Liver (tissue), 9 donors: ENCODE data around the gene LDAH. TPM values are rescaled to one million over a fixed set of nuclear protein-coding genes. Genes with fewer than 3 reads are reported as not detected.

Experiments
- DNase-seq: peaks from one replicate; pipeline ENCODE4 v3.0.0-alpha.2; 2017; ENCODE audit warnings: low spot score
- H3K27ac ChIP-seq, 2 donors: one replicate each; pipeline ENCODE4 v1.7.0; 2013; ENCODE audit warnings: inconsistent platforms in 2 of 2, low read length in 2 of 2, control low read depth in 1 of 2, low read depth in 1 of 2, mild to moderate bottlenecking in 1 of 2
- H3K27me3 ChIP-seq, 4 donors: one replicate each; pipeline versions ENCODE4 v1.6.1 to v1.7.0; 2013; ENCODE audit warnings: low read length in 3 of 4, inconsistent platforms in 1 of 4, mild to moderate bottlenecking in 1 of 4, moderate library complexity in 1 of 4; ENCODE audit not compliant: control insufficient read depth in 4 of 4, insufficient read depth in 4 of 4
- H3K36me3 ChIP-seq, 4 donors: one replicate each; pipeline versions ENCODE4 v1.6.1 to v1.7.0; 2013; ENCODE audit warnings: low read length in 3 of 4, mild to moderate bottlenecking in 3 of 4, low read depth in 1 of 4, moderate library complexity in 1 of 4; ENCODE audit not compliant: control insufficient read depth in 4 of 4, insufficient read depth in 3 of 4
- H3K4me1 ChIP-seq, 4 donors: one replicate each; pipeline versions ENCODE4 v1.6.1 to v1.7.0; 2013; ENCODE audit warnings: low read length in 3 of 4, mild to moderate bottlenecking in 3 of 4, moderate library complexity in 1 of 4; ENCODE audit not compliant: control insufficient read depth in 4 of 4, insufficient read depth in 4 of 4
- H3K4me3 ChIP-seq, 3 donors: one replicate each; pipeline versions ENCODE4 v1.6.1 to v1.7.0; 2013; ENCODE audit warnings: low read length in 3 of 3, control low read depth in 1 of 3, low read depth in 1 of 3, mild to moderate bottlenecking in 1 of 3
- H3K9ac ChIP-seq, 2 donors: one replicate each; pipeline ENCODE4 v1.7.0; 2013; ENCODE audit warnings: low read length in 2 of 2, mild to moderate bottlenecking in 2 of 2, moderate library complexity in 2 of 2, control low read depth in 1 of 2, low read depth in 1 of 2
- H3K9me3 ChIP-seq, 4 donors: one replicate each; pipeline versions ENCODE4 v1.6.1 to v1.7.0; 2013; ENCODE audit warnings: low read length in 3 of 4; ENCODE audit not compliant: control insufficient read depth in 4 of 4
- CTCF ChIP-seq: fragments of 150-350 bp; IDR thresholded peaks from 2 replicates; pipeline ENCODE4 v1.5.1; 2017; ENCODE audit warnings: improper control_type of control experiment, low read depth, low read length; ENCODE audit not compliant: missing input control
- EGR1 ChIP-seq, 2 donors: IDR thresholded peaks; 2 replicates each; pipeline ENCODE4 v1.6.1; 2016 to 2018; ENCODE audit warnings: antibody characterized with exemption in 2 of 2, low read depth in 2 of 2
- FOXA1 ChIP-seq: IDR thresholded peaks from 2 replicates; pipeline ENCODE4 v1.6.1; 2016; ENCODE audit warnings: antibody characterized with exemption
- FOXA2 ChIP-seq: IDR thresholded peaks from 2 replicates; pipeline ENCODE4 v1.6.1; 2016; ENCODE audit warnings: antibody characterized with exemption
- GABPA ChIP-seq, 2 donors: IDR thresholded peaks in 1 of 2; conservative IDR thresholded peaks in 1 of 2; 2 replicates each; pipeline ENCODE4 v1.6.1; 2016; ENCODE audit warnings: antibody characterized with exemption in 2 of 2, mild to moderate bottlenecking in 1 of 2, moderate library complexity in 1 of 2
- HNF4A ChIP-seq, 2 donors: conservative IDR thresholded peaks; 2 replicates each; pipeline ENCODE4 v1.6.1; 2016; ENCODE audit warnings: antibody characterized with exemption in 2 of 2, mild to moderate bottlenecking in 2 of 2
- HNF4G ChIP-seq: IDR thresholded peaks from 2 replicates; pipeline ENCODE4 v1.6.1; 2016; ENCODE audit warnings: antibody characterized with exemption
- JUND ChIP-seq, 2 donors: IDR thresholded peaks; 2 replicates each; pipeline ENCODE4 v1.6.1; 2016; ENCODE audit warnings: antibody characterized with exemption in 2 of 2
- MAX ChIP-seq: IDR thresholded peaks from 2 replicates; pipeline ENCODE4 v1.6.1; 2016; ENCODE audit warnings: antibody characterized with exemption
- NR2F2 ChIP-seq: IDR thresholded peaks from 2 replicates; pipeline ENCODE4 v1.6.1; 2016; ENCODE audit warnings: antibody characterized with exemption
- RAD21 ChIP-seq, 2 donors: IDR thresholded peaks; 2 replicates each; pipeline ENCODE4 v1.6.1; 2016; ENCODE audit warnings: antibody characterized with exemption in 2 of 2, mild to moderate bottlenecking in 2 of 2
- REST ChIP-seq: IDR thresholded peaks from 2 replicates; pipeline ENCODE4 v1.6.1; 2016; ENCODE audit warnings: antibody characterized with exemption, mild to moderate bottlenecking
- RXRA ChIP-seq, 2 donors: IDR thresholded peaks; 2 replicates each; pipeline ENCODE4 v1.6.1; 2017 to 2018; ENCODE audit warnings: antibody characterized with exemption in 2 of 2, mild to moderate bottlenecking in 1 of 2
- SP1 ChIP-seq: IDR thresholded peaks from 2 replicates; pipeline ENCODE4 v1.6.1; 2018; ENCODE audit warnings: antibody characterized with exemption, mild to moderate bottlenecking
- TAF1 ChIP-seq: conservative IDR thresholded peaks from 2 replicates; pipeline ENCODE4 v1.6.1; 2016; ENCODE audit warnings: antibody characterized with exemption, mild to moderate bottlenecking
- YY1 ChIP-seq: IDR thresholded peaks from 2 replicates; pipeline ENCODE4 v1.6.1; 2016; ENCODE audit warnings: antibody characterized with exemption, mild to moderate bottlenecking
- WGBS: extraction: QIAGEN DNeasy Blood & Tissue Kit; methylation state at CpG from one replicate; pipeline ENCODE4 v1.1.7; 2013; 5-methylcytosine and 5-hydroxymethylcytosine counted together
- polyA plus RNA-seq, 2 donors: library from polyadenylated mRNA; stranded (reverse) in 1 of 2; unstranded in 1 of 2; fragments of 200-250 nt in 1 of 2; fragments of >200 nt in 1 of 2; fragmentation: Nextera tagmentation in 1 of 2; extraction: Ambion mirVana in 1 of 2; gene quantifications; one replicate each; pipeline versions ENCODE4 v1.2.1 to v1.2.3, GENCODE V29; 2013 to 2015
- total RNA-seq, 2 donors: library from RNA; depleted of rRNA; stranded (reverse); fragments of >200 nt; gene quantifications; one replicate each; pipeline ENCODE4 v1.2.3, GENCODE V29; 2014
- TF ChIP-seq, protein P1 (sequence below): IDR thresholded peaks from 2 replicates; pipeline ENCODE4 v1.6.1; 2016; ENCODE audit warnings: antibody characterized with exemption
- TF ChIP-seq, protein P2 (sequence below): IDR thresholded peaks from 2 replicates; pipeline ENCODE4 v1.6.1; 2016; ENCODE audit warnings: antibody characterized with exemption
- donor health status: healthy.
- donor health status: healthy.
- donor health status: healthy.
- donor health status: healthy.
- donor health status: healthy.

The LDAH gene
- total and polyA plus RNA-seq, 4 donors: 5.8 to 17.7 (median 9.7) TPM

GRCh38 chr2:20704886-20705285 is 118.0 kb downstream of the LDAH start:
- WGBS: 91% methylated on average over 1 of the region's 1 CpG
- no peak overlapping the region for H3K9ac ChIP-seq
- no peak overlapping the region for H3K4me3 ChIP-seq
- peaks cover 0 to 2% (median 0%) of the 10 kb centered on the region in 4 donors for H3K4me1 ChIP-seq
- no peak overlapping the region for H3K27ac ChIP-seq
- no peaks in the 10 kb centered on the region for H3K27me3 ChIP-seq
- TF ChIP-seq HNF4G: no peak
- TF ChIP-seq RAD21 (IDR thresholded peaks at IDR 0.05): no peak
- TF ChIP-seq REST: no peak
- no peak for TF ChIP-seq GABPA (IDR thresholded peaks at IDR 0.05 in 1 of 2, conservative IDR thresholded peaks at IDR 0.05 in 1 of 2)
- no peak for TF ChIP-seq SP1
- TF ChIP-seq RXRA (IDR thresholded peaks at IDR 0.05): no peak
- no peak for TF ChIP-seq CTCF
- TF ChIP-seq FOXA2: no peak
- TF ChIP-seq HNF4A (conservative IDR thresholded peaks at IDR 0.05): no peak
- no peak for TF ChIP-seq NR2F2
- TF ChIP-seq FOXA1: no peak
- no peak for TF ChIP-seq JUND (IDR thresholded peaks at IDR 0.05)
- TF ChIP-seq, protein P1, sequence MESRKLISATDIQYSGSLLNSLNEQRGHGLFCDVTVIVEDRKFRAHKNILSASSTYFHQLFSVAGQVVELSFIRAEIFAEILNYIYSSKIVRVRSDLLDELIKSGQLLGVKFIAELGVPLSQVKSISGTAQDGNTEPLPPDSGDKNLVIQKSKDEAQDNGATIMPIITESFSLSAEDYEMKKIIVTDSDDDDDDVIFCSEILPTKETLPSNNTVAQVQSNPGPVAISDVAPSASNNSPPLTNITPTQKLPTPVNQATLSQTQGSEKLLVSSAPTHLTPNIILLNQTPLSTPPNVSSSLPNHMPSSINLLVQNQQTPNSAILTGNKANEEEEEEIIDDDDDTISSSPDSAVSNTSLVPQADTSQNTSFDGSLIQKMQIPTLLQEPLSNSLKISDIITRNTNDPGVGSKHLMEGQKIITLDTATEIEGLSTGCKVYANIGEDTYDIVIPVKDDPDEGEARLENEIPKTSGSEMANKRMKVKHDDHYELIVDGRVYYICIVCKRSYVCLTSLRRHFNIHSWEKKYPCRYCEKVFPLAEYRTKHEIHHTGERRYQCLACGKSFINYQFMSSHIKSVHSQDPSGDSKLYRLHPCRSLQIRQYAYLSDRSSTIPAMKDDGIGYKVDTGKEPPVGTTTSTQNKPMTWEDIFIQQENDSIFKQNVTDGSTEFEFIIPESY: no peak
- no peak for TF ChIP-seq YY1
- TF ChIP-seq, protein P2, sequence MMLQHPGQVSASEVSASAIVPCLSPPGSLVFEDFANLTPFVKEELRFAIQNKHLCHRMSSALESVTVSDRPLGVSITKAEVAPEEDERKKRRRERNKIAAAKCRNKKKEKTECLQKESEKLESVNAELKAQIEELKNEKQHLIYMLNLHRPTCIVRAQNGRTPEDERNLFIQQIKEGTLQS: no peak
- TF ChIP-seq EGR1 (IDR thresholded peaks at IDR 0.05; ENCODE audit: low read depth in 2 of 2): no peak
- no peak for TF ChIP-seq TAF1
- TF ChIP-seq MAX: no peak
- no peaks in the 10 kb centered on the region for H3K9me3 ChIP-seq
- no peaks in the 10 kb centered on the region for H3K36me3 ChIP-seq
- no peak for DNase-seq
